ENCODE data around the gene KCNQ1.

KCNQ1 gene

GRCh38 chr11:2581931-2582350 is 137.1 kb downstream of the KCNQ1 start:
- DNase-seq = no peak

DNA sequence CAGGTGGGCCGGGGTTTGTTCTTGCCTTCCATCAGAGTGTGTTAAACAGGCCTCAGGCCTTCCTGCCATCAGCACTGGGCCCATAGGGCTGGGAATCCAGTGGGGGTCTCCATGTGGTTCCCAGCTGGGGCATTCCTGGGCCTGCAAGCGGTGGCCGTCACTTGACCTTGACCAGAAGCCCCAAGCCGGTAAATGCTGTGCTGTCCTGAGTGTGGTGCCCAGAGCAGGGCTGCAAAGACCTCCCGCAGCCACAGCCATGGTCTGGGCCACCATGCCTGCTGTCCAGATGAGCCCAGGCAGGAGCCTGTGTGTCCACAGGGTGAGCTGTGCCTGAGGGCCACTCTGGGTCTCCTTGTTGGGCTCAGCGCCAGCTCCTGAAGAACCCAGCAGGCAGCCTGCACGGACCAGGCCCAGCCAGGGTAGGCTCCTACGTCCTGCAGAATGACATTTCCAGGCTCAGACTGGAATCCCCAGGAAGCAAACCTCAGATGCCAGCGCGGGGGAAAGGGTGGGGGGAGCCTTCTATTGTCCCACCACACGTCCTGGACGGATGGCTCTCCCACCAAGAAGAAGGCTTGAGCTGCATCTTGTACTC is 137.6 kb downstream of the KCNQ1 start:
- DNase-seq = no peak

- no peak for DNase-seq
Measured at GRCh38 chr11:2582946-2583604, 138.3 kb downstream of the KCNQ1 start.

- DNase-seq = no peak
Measured at GRCh38 chr11:2583605-2583958, 138.8 kb downstream of the KCNQ1 start.

- DNase-seq = no peak
Measured at GRCh38 chr11:2584434-2584811, 139.6 kb downstream of the KCNQ1 start.

- DNase-seq = no peak
Measured at GRCh38 chr11:2584812-2585565, 140.2 kb downstream of the KCNQ1 start.

- no peak for DNase-seq
Measured at GRCh38 chr11:2585566-2586086, 140.8 kb downstream of the KCNQ1 start.

DNA sequence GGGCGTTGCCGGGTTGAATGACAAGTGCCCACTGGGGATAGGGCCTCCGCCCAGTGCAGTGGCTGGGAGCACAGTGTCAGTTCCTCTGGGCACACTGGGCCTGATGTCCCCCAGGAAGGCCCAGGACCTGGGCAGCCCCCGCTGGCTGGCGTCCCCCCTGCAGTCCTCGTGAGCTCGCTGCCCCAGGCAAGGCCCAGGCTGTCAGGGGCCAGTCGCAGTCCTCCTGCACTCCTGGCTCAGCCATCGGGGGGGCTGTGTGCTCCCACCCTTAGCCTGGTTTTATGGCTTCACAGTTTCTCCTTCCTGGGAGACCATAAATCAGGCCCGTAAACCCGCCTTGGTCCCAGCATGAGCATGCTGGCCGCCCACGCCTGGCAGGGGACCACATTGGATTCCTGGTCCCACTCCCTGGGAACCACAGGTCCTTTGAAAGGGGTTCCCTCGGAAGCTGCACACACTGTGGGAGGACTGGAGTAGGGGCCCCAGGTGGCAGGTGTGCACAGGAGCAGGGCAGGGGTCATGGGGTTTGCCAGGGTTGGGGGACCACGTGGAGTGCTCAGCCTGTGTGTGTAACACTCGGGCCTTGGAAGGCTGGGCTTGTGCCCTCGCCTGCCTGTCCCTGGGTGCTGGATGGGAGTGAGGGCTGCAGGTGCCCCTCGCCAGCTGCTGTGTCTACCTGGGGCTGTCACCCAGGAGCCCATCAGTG is 141.4 kb downstream of the KCNQ1 start:
- DNase-seq = no peak

DNA sequence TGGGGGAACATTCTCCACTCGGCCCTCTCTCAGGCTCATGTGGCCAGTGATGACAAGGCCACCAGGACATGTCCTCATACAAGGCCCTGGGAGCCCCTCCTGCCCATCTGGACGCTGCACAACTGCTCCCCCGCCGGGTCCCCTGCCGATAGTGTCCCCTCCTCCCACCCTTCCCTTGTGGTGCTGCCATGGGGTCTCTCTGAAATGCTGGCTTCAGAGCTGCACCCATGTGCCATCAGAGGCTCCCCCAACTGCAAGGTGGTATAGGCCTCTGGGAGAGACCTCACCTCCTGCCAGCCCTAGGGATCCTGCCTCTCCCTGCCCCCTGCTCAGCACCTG is 142.0 kb downstream of the KCNQ1 start:
- DNase-seq = no peak

GRCh38 chr11:2587132-2587930 is 142.5 kb downstream of the KCNQ1 start:
- no peak for DNase-seq

DNA sequence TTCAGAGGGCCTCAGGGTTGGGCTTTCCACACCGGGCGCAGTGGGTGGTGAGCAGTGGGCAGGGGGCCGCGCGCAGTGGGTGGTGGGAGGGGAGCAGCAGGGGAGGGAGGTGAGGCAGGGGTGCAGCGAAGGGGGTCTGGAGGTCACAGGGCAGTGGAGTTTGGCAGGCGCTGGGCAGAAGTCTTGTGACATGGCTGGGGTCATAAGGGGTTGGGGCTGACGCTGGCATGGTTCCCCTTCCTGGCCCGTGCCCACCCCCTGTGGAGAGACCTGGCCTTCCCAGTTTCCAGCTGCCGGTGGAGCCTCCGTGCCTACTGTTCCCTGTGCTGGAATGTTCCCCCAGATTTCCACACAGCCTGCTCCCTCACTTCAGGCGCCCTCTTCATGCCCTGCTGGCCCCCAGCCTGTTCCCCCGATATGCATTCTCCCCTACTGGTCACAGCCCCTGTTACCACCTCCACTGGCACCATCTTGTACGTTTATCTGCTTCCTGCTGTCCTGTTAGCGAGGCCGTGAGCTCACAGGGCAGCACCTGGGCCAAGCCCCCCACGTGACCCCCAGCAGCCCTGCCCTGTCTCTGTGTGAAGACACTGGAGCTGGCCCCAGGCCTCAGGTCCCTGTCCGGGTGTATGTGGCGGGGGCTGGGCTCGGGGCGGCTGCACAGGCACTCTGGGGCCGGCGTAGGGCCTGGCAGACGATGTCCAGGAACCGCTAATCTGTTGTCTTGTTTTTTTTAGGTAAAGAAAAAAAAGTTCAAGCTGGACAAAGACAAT is 143.4 kb downstream of the KCNQ1 start:
- DNase-seq = no peak

GRCh38 chr11:2588809-2589537 is 144.2 kb downstream of the KCNQ1 start:
- no peak for DNase-seq

DNA sequence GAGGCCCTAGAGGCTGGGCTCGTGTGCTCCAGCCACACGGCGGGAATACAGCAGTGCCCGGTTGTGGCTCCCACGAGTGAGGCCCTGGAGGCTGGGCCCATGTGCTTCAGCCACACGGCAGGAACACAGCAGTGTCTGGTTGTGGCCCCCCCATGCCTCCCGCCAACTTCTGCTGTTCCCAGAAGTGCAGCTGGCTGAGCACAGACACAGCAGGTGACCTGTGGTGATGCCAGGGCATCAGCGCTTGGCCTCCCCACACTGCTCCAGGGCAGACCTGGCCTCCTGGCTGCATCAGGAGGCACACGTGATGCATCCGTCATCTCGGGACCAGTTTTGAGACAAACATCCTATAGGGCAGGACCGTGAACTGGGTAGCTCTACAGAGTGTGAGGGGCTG is 144.7 kb downstream of the KCNQ1 start:
- DNase-seq = no peak

DNA sequence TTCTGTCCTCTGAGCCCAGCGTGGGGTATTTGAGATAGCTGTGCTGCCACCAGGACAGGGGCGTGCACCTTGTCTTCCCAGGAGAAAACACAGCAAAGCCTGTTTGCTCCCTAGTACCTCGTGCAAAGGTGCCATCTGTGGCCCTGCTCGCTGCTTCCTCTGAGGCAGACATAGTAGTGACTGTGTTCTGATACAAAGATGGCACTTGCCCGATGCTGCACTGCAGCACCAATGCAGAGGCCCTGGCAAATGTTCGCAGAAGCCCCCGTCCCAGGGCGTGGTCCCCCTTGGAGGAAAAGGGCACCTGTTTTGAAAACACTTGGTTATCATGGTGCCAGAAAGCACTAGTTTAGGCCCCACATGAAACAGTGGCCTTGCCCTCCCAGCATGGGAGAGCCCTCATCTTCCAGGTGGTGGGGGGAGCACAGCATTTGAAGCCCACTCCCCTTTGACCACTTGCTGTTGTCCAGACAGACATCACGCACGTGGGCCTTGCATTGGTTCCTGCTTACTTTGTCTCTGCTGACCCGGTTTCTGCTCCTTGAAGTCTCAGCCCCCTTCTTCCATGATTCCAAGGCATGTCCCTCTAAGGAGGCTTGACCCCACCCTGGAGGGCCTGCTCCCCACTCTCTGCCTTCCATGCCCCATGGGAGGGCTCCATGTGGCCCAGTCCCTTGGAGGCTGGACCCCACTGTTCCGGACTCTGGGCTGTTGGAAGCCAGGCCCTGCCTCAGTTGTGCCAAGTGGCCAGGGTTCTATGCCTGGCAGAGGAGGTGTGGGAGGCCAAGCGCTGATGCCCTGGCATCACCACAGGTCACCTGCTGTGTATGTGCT is 145.5 kb downstream of the KCNQ1 start:
- DNase-seq = no peak

DNA sequence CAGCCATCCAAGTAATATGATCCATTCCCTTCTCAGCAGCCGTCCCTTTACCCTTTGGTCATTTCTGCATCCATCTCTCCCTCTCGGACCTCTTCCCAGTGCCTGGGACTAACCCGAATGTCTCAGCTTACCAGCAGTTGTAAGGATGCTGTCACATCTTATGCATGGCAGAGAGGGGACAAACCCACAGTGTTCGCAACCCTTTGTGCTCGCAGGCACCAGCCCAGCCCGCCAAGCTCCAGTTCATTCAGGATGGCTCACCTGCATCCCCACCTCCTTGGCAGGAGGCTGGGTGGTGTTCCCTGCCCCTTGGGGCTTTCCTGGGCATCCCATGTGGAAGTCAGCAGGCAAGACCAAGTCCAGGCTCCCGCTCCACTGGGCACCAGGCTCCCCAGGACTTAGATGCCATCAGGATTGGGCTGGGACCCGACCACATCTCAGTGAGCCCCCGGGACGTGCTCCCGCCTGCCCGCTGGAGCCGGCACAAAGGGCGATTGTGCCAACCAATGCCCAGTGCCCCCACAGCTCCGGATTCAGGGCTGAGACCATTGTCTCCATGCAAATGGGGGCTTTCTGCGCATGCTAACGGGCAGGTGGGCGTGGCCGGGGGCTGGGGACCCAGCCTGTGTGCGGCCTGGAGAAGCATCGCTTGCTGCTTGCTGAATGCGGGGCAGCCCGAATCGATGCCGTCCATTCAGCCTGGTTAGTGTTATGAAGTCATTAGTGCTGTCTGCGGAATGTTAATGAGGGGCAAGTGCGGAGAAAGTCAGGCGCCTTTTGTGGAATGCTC is 146.4 kb downstream of the KCNQ1 start:
- DNase-seq = peak in 11 of 14 donors; percentile 19 to 82 (median 66)

GRCh38 chr11:2591805-2592204 is 147.0 kb downstream of the KCNQ1 start:
- no peak for DNase-seq

DNA sequence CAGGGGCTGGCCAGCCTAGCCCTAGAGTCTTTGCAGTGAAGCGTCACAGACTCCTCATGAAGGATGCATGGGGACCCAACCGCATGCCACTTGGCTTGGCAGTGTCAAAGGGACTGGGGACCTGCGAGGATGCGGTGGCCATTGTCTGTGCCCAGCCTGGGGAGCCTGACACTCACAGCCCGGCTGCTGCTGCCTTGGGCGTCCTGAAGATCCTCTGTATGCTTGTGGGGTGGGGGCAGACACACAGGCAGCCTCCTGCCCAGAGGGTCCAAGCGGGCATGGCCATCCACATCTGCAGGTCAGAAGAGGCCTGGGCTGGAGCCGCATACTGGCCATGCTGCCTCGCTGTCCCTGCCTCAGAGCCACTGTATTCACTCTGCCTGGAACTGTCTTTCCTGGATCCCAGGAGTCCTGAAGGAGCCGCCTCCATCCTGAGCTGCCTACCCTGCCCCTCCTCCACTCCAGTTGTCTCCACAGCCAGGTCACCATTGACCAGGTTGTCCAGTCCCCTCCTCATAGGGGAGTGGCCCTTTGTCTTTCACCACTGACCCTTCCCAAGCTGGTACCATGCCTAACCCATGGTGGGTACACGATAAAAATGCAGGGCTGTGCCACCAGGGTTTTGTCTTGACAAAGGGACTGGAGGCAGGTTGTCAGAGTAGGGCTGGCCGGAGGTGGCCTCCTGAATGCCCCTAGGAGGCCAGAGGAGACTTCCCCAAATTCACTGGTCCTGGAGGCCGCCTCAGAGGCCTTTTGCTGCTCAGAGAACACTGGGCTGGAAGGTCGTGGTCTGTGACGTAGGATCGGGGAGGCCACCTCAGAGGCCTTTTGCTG is 148.0 kb downstream of the KCNQ1 start:
- no peak for DNase-seq

GRCh38 chr11:2593393-2593950 is 148.7 kb downstream of the KCNQ1 start:
- DNase-seq = no peak

Measured in C1 segment of cervical spinal cord (tissue), 14 donors.